Stomach (tissue), 9 donors: ENCODE results near the gene PIAS3. TPM values are rescaled to one million over a fixed set of nuclear protein-coding genes. Genes with fewer than 3 reads are reported as not detected.

Source experiments
- DNase-seq, 2 donors: peaks; one replicate each; pipeline versions ENCODE4 v3.0.0 to v3.0.0-alpha.2; 2013 to 2019
- H3K27ac ChIP-seq, 5 donors: fragments of 200-600 bp in 4 of 5; sonication (generic) in 4 of 5; one replicate each; pipeline ENCODE4 v1.5.1; 2013 to 2019; ENCODE audit warnings: mild to moderate bottlenecking in 1 of 5, moderate library complexity in 1 of 5
- H3K27me3 ChIP-seq, 3 donors: fragments of 200-600 bp; sonication (generic); one replicate each; pipeline ENCODE4 v1.5.1; 2017 to 2019; ENCODE audit warnings: mixed run types in 1 of 3
- H3K36me3 ChIP-seq, 4 donors: fragments of 200-600 bp; sonication (generic); 1 replicate in 3 of 4; 2 replicates in 1 of 4; pipeline ENCODE4 v1.5.1; 2016 to 2019
- H3K4me1 ChIP-seq, 4 donors: fragments of 200-600 bp; sonication (generic); one replicate each; pipeline ENCODE4 v1.5.1; 2016 to 2019
- H3K4me3 ChIP-seq, 4 donors: fragments of 200-600 bp; sonication (generic) in 3 of 4; one replicate each; pipeline ENCODE4 v1.5.1; 2016 to 2019; ENCODE audit warnings: mild to moderate bottlenecking in 1 of 4
- H3K9me3 ChIP-seq, 4 donors: fragments of 200-600 bp; sonication (generic); one replicate each; pipeline ENCODE4 v1.5.1; 2016 to 2019
- CTCF ChIP-seq, 7 experiments: fragments of 450-650 bp in 4 of 7; fragments of 200-600 bp in 3 of 7; sonication (generic) in 3 of 7; IDR thresholded peaks; one replicate each; pipeline ENCODE4 v1.5.1; 2016 to 2019; ENCODE audit warnings: antibody characterized with exemption in 7 of 7, control low read depth in 2 of 7, mild to moderate bottlenecking in 1 of 7
- EP300 ChIP-seq: sonication (generic); formaldehyde crosslinking; IDR thresholded peaks from one replicate; pipeline ENCODE4 v1.6.1; 2017; ENCODE audit warnings: antibody characterized with exemption
- POLR2A ChIP-seq, 4 donors: fragments of 450-650 bp; IDR thresholded peaks; one replicate each; pipeline ENCODE4 v1.6.1; 2016; ENCODE audit warnings: antibody characterized with exemption in 4 of 4, control low read depth in 2 of 4, mild to moderate bottlenecking in 1 of 4, moderate library complexity in 1 of 4
- POLR2AphosphoS5 ChIP-seq, 3 donors: sonication (generic); formaldehyde crosslinking; IDR thresholded peaks; one replicate each; pipeline ENCODE4 v1.6.1; 2016; ENCODE audit warnings: antibody characterized with exemption in 3 of 3
- WGBS, 5 donors: extraction: QIAGEN DNeasy Blood & Tissue Kit in 3 of 5; methylation state at CpG; one replicate each; pipeline versions ENCODE4 v1.1.5 to v1.1.7; 2013 to 2018; 5-methylcytosine and 5-hydroxymethylcytosine counted together
- intact Hi-C: fragments of 100-400 bp; cut with DNase I; formaldehyde crosslinking; loops from one replicate; pipeline ENCODE4 v1.15.1; 2023; ENCODE audit warnings: low total_unique reads
- polyA plus RNA-seq, 3 donors: library from polyadenylated mRNA; stranded (reverse); fragments of 200-250 nt; gene quantifications; one replicate each; pipeline ENCODE4 v1.2.3, GENCODE V29; 2013
- total RNA-seq, 5 donors: library from RNA; depleted of rRNA; stranded (reverse); fragments of >200 nt; gene quantifications; one replicate each; pipeline versions ENCODE4 v1.1.0 to v1.2.3, GENCODE V29; 2014 to 2016
- donor health status: healthy with polysubstance abuse.
- donor health status: Bipolar disorder and iron deficiency.
- donor health status: healthy.

The PIAS3 gene
- total and polyA plus RNA-seq, 8 donors = 4.1 to 65.9 (median 24.1) TPM

- Histone ChIP-seq H3K4me1 (no peaks in the 10 kb centered on the region), H3K27me3 (no peaks in the 10 kb centered on the region), H3K4me3 (no peak overlapping the region), H3K36me3 (peaks cover 0 to 14% (median 4%) of the 10 kb centered on the region in 4 donors), H3K27ac (no peak overlapping the region), H3K9me3 (no peaks in the 10 kb centered on the region)
- DNase-seq = no peak
- intact Hi-C loops = loop anchor here (10.0 kb wide), 1 partner anchor 113 kb away; no protein-coding TSS in a partner anchor
- 90 to 92% (median 91%) methylated on average over 12 of the region's 12 CpGs for WGBS, 5 donors
- TF ChIP-seq POLR2AphosphoS5 (IDR thresholded peaks at IDR 0.05) (no peak), EP300 (no peak), POLR2A (IDR thresholded peaks at IDR 0.05) (no peak), CTCF (IDR thresholded peaks at IDR 0.05) (no peak)
These were observed 42.6 kb upstream of the PIAS3 start for GRCh38 chr1:145901312-145902021.

- 84 to 95% (median 88%) methylated on average over 5 of the region's 5 CpGs for WGBS, 5 donors
- intact Hi-C loops = no loop called here
These were observed 39.9 kb upstream of the PIAS3 start for GRCh38 chr1:145898756-145899155.

GRCh38 chr1:145897969-145898368 is 39.1 kb upstream of the PIAS3 start:
- TF ChIP-seq CTCF (IDR thresholded peaks at IDR 0.05) (no peak), EP300 (no peak), POLR2AphosphoS5 (IDR thresholded peaks at IDR 0.05) (no peak), POLR2A (IDR thresholded peaks at IDR 0.05) (no peak)
- Histone ChIP-seq H3K36me3 (peaks cover 0 to 10% (median 4%) of the 10 kb centered on the region in 4 donors), H3K27me3 (no peaks in the 10 kb centered on the region), H3K27ac (no peak overlapping the region), H3K4me1 (peaks cover 3 to 8% (median 6%) of the 10 kb centered on the region in 4 donors), H3K4me3 (no peak overlapping the region), H3K9me3 (no peaks in the 10 kb centered on the region)
- DNase-seq = no peak
- intact Hi-C loops = no loop called here
- WGBS, 5 donors = 78 to 95% (median 85%) methylated on average over 1 of the region's 1 CpG

More at GRCh38 chr1:145898756-145899155, 39.9 kb upstream of the PIAS3 start:
- no peak for DNase-seq
- no peak for TF ChIP-seq EP300
- TF ChIP-seq CTCF (IDR thresholded peaks at IDR 0.05) = no peak
- TF ChIP-seq POLR2AphosphoS5 (IDR thresholded peaks at IDR 0.05) = no peak
- no peak for TF ChIP-seq POLR2A (IDR thresholded peaks at IDR 0.05)
- Histone ChIP-seq H3K36me3 (peaks cover 0 to 10% (median 4%) of the 10 kb centered on the region in 4 donors), H3K27me3 (no peaks in the 10 kb centered on the region), H3K27ac (no peak overlapping the region), H3K4me3 (no peak overlapping the region), H3K9me3 (no peaks in the 10 kb centered on the region), H3K4me1 (peaks cover 0 to under 1% (median 0%) of the 10 kb centered on the region in 4 donors)

- TF ChIP-seq POLR2A (IDR thresholded peaks at IDR 0.05) (no peak), POLR2AphosphoS5 (IDR thresholded peaks at IDR 0.05) (no peak), CTCF (IDR thresholded peaks at IDR 0.05) (no peak), EP300 (no peak)
- no peak for DNase-seq
- Histone ChIP-seq H3K36me3 (peaks cover 0 to 10% (median under 1%) of the 10 kb centered on the region in 4 donors), H3K9me3 (no peaks in the 10 kb centered on the region), H3K4me3 (no peak overlapping the region), H3K4me1 (peaks cover 28 to 33% (median 29%) of the 10 kb centered on the region in 4 donors), H3K27me3 (no peaks in the 10 kb centered on the region), H3K27ac (no peak overlapping the region)
- intact Hi-C loops = no loop called here
- whole genome bisulfite sequencing, 5 donors = 90 to 100% (median 100%) methylated on average over 1 of the region's 1 CpG
These were observed 36.6 kb upstream of the PIAS3 start for GRCh38 chr1:145895471-145895870.
